HFFc6 (cell line): ENCODE measurements around the gene SLC41A3. TPM values are rescaled to one million over a fixed set of nuclear protein-coding genes. Genes with fewer than 3 reads are reported as not detected.

Experiments used
- DNase-seq: peaks from one replicate; pipeline ENCODE4 v3.0.0-alpha.2; 2018
- H3K27ac Mint-ChIP-seq: 2 replicates; pipeline ENCODE4 v1.8.0; 2020; ENCODE audit warnings: mild to moderate bottlenecking, mixed read lengths
- H3K27me3 Mint-ChIP-seq: 2 replicates; pipeline ENCODE4 v1.8.0; 2021; ENCODE audit warnings: mild to moderate bottlenecking, moderate library complexity, mixed read lengths; ENCODE audit not compliant: insufficient read depth
- H3K36me3 Mint-ChIP-seq: 2 replicates; pipeline ENCODE4 v1.8.0; 2021; ENCODE audit warnings: low read depth, mixed read lengths
- H3K4me1 Mint-ChIP-seq: 2 replicates; pipeline ENCODE4 v1.8.0; 2020; ENCODE audit warnings: low read depth, mixed read lengths
- H3K4me3 Mint-ChIP-seq: 2 replicates; pipeline ENCODE4 v1.8.0; 2020; ENCODE audit warnings: mild to moderate bottlenecking, moderate library complexity, mixed read lengths
- H3K9me3 Mint-ChIP-seq: 2 replicates; pipeline ENCODE4 v1.8.0; 2020; ENCODE audit warnings: mild to moderate bottlenecking, mixed read lengths
- CTCF ChIP-seq: fragments of 200-600 bp; sonication (generic); IDR thresholded peaks from 2 replicates; pipeline ENCODE4 v1.5.0; 2021; ENCODE audit warnings: antibody characterized with exemption, mild to moderate bottlenecking
- total RNA-seq, 6 experiments: library from RNA; stranded (reverse); fragmentation: NEBNext Ultra II Directional; extraction: Animal tissue kit (Norgen Biotek cat#: 25700); gene quantifications; 2 replicates in 1 of 6; 3 replicates in 5 of 6; pipeline ENCODE4 v1.2.3, GENCODE V29; 2021

The SLC41A3 gene
- total RNA-seq, 6 experiments from 2014 or later = 41.6 to 54.8 (median 44.7) TPM

- no peak overlapping the region for H3K4me3 Mint-ChIP-seq
- no peak for TF ChIP-seq CTCF
- DNase-seq = no peak
- H3K4me1 Mint-ChIP-seq = peaks cover 27% of the 10 kb centered on the region
- no peaks in the 10 kb centered on the region for H3K36me3 Mint-ChIP-seq
- no peaks in the 10 kb centered on the region for H3K9me3 Mint-ChIP-seq
- H3K27me3 Mint-ChIP-seq = no peaks in the 10 kb centered on the region; the same call in 1 of the 2 replicates
- H3K27ac Mint-ChIP-seq = no peak overlapping the region
Measured at GRCh38 chr3:126053949-126054569, 29.9 kb downstream of the SLC41A3 start.

- DNase-seq = no peak
- Mint-ChIP-seq H3K4me3 (no peak overlapping the region), H3K27ac (no peak overlapping the region), H3K9me3 (no peaks in the 10 kb centered on the region), H3K4me1 (peaks cover 23% of the 10 kb centered on the region), H3K27me3 (no peaks in the 10 kb centered on the region; the same call in 1 of the 2 replicates), H3K36me3 (no peaks in the 10 kb centered on the region)
- no peak for TF ChIP-seq CTCF
Measured at GRCh38 chr3:126053513-126053912, 30.4 kb downstream of the SLC41A3 start.

- Mint-ChIP-seq H3K27me3 (no peaks in the 10 kb centered on the region; the same call in 1 of the 2 replicates), H3K36me3 (no peaks in the 10 kb centered on the region), H3K9me3 (no peaks in the 10 kb centered on the region), H3K27ac (no peak overlapping the region), H3K4me3 (no peak overlapping the region), H3K4me1 (peaks cover 19% of the 10 kb centered on the region)
- DNase-seq = no peak
- TF ChIP-seq CTCF = no peak
Measured at GRCh38 chr3:126052196-126053058, 31.5 kb downstream of the SLC41A3 start.

- no peaks in the 10 kb centered on the region; the same call in 1 of the 2 replicates for H3K27me3 Mint-ChIP-seq
- H3K9me3 Mint-ChIP-seq = no peaks in the 10 kb centered on the region
- H3K4me1 Mint-ChIP-seq = peaks cover 12% of the 10 kb centered on the region
- no peaks in the 10 kb centered on the region for H3K36me3 Mint-ChIP-seq
- no peak for TF ChIP-seq CTCF
- H3K4me3 Mint-ChIP-seq = no peak overlapping the region
- no peak for DNase-seq
- no peak overlapping the region for H3K27ac Mint-ChIP-seq
Measured at GRCh38 chr3:126051741-126052140, 32.2 kb downstream of the SLC41A3 start.

- H3K27me3 Mint-ChIP-seq = no peaks in the 10 kb centered on the region; the same call in 1 of the 2 replicates
- peaks cover 9% of the 10 kb centered on the region for H3K4me1 Mint-ChIP-seq
Measured at GRCh38 chr3:126051234-126051633, 32.7 kb downstream of the SLC41A3 start.

More at GRCh38 chr3:126051234-126051633, 32.7 kb downstream of the SLC41A3 start:
- TF ChIP-seq CTCF = no peak
- Mint-ChIP-seq H3K9me3 (no peaks in the 10 kb centered on the region), H3K27ac (no peak overlapping the region), H3K36me3 (0 out of 2 replicates have a peak, but pooled peaks cover 3% of the 10 kb centered on the region), H3K4me3 (no peak overlapping the region)
- DNase-seq = no peak
